ENCODE results near the gene SLC16A12.
"Not testable (repeated sequence)": the region's sequence is repeated elsewhere in the genome, so short reads cannot be mapped to it uniquely, and the experiment has no call there.

SLC16A12 gene

GRCh38 chr10:89468191-89468965 lies 67.0 kb downstream of the SLC16A12 start:
- no peak for DNase-seq

- DNase-seq: no peak
These were observed 68.8 kb downstream of the SLC16A12 start for GRCh38 chr10:89466599-89467035.

GRCh38 chr10:89465196-89465595 lies 70.2 kb downstream of the SLC16A12 start:
- DNase-seq: no peak

GRCh38 chr10:89463846-89464537 lies 71.4 kb downstream of the SLC16A12 start:
- no peak for DNase-seq

GRCh38 chr10:89458784-89459183 lies 76.6 kb downstream of the SLC16A12 start:
- DNase-seq: no peak

GRCh38 chr10:89458291-89458690 lies 77.1 kb downstream of the SLC16A12 start:
- DNase-seq: no peak

GRCh38 chr10:89454561-89455347 lies 80.6 kb downstream of the SLC16A12 start:
- DNase-seq: no peak

- DNase-seq: no peak
These were observed 83.2 kb downstream of the SLC16A12 start for GRCh38 chr10:89452193-89452592.

GRCh38 chr10:89450901-89451300 lies 84.5 kb downstream of the SLC16A12 start:
- no peak for DNase-seq

- not testable (repeated sequence) for DNase-seq
These were observed 90.6 kb downstream of the SLC16A12 start for GRCh38 chr10:89444819-89445218.

GRCh38 chr10:89442289-89442688 lies 93.1 kb downstream of the SLC16A12 start:
- no peak for DNase-seq

- no peak for DNase-seq
These were observed 95.0 kb downstream of the SLC16A12 start for GRCh38 chr10:89440226-89441009.

- DNase-seq: no peak
These were observed 96.9 kb downstream of the SLC16A12 start for GRCh38 chr10:89438525-89438924.

GRCh38 chr10:89431977-89432376 lies 103.4 kb downstream of the SLC16A12 start:
- DNase-seq: no peak

GRCh38 chr10:89428877-89429276 lies 106.5 kb downstream of the SLC16A12 start:
- DNase-seq: no peak

GRCh38 chr10:89427629-89428028 lies 107.8 kb downstream of the SLC16A12 start:
- no peak for DNase-seq

GRCh38 chr10:89426230-89426868 lies 109.0 kb downstream of the SLC16A12 start:
- peak in 1 of 2 donors; percentile 43 for DNase-seq

- DNase-seq: no peak
These were observed 110.4 kb downstream of the SLC16A12 start for GRCh38 chr10:89425000-89425399.

- no peak for DNase-seq
These were observed 114.3 kb downstream of the SLC16A12 start for GRCh38 chr10:89421018-89421476.

- peak; percentile 17 to 59 for DNase-seq
These were observed 115.8 kb downstream of the SLC16A12 start for GRCh38 chr10:89419548-89419947.

GRCh38 chr10:89416465-89416864 lies 118.9 kb downstream of the SLC16A12 start:
- DNase-seq: no peak

Data from CD4-positive, alpha-beta T cell treated with Interleukin-4 for 1 hour (primary cell).